Measurements from ENCODE around the gene SIPA1L3. TPM values are rescaled to one million over a fixed set of nuclear protein-coding genes. Genes with fewer than 3 reads are reported as not detected.
A peak's percentile ranks its signal among the peaks of the same experiment; 100 is the strongest.

Gene SIPA1L3
- total RNA-seq, 1 donor from 2014 or later = 8.8 TPM

GRCh38 chr19:38035515-38036495, 128.8 kb downstream of the SIPA1L3 start:
- no peak for TF ChIP-seq CTCF (IDR thresholded peaks at IDR 0.05; ENCODE audit: borderline replicate concordance)
- intact Hi-C loops (cut with micrococcal nuclease) = no loop called here
- Histone ChIP-seq H3K4me3 (no peak overlapping the region), H3K27ac (replicated peaks) (no peak overlapping the region), H3K4me1 (peaks cover 24% of the 10 kb centered on the region), H3K9me3 (replicated peaks) (no peaks in the 10 kb centered on the region), H3K36me3 (peaks cover 2% of the 10 kb centered on the region), H3K27me3 (ENCODE audit: low read depth) (no peaks in the 10 kb centered on the region)
- no peak for DNase-seq

DNA sequence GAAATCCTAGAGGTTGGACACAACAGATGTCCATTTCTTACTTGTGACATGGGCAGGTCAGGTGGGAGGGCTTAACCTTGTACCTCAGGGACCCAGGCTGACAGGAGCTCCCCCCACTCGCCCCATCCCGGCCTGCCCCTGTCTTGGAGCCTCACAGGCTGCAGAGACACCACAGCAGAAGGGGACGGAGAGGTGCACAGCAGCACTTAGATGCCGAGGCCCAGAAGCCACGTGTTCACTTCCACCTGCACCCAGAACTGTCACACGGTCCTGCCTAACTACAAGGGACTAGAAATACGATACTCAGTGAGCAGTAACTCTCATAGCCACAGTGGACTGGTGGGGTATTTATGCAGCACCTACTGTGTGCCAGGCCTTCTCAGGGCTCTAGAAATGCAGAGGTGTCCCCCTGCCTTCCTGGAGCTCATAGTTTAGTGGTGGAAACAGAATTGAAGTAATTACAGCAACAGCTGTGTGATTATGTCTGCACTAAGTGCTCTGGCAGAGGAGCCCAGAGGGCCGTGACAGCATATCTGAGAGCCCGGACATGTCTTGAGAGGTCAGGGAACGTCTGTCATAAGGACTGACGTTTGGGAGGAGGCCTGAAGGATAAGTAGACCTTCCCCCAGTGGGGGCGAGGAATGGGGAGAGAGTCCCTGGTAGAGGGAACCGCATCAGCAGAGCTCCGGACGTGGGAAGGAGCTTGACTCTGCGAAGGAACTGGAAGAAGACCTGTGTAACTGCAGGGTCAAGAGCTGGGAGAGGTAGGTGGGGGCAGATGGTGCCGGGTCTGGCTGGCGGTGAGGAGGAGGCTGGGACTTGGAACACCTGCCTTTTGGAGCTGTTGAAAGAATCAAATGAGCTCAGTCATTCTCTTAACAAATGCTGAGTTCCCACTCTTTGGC, 130.0 kb downstream of the SIPA1L3 start:
- no peak for DNase-seq
- H3K4me3 ChIP-seq = no peak overlapping the region
- H3K9me3 ChIP-seq (replicated peaks) = peaks cover under 1% of the 10 kb centered on the region
- no peaks in the 10 kb centered on the region for H3K27me3 ChIP-seq (ENCODE audit: low read depth)
- H3K36me3 ChIP-seq = no peaks in the 10 kb centered on the region
- TF ChIP-seq CTCF (IDR thresholded peaks at IDR 0.05; ENCODE audit: borderline replicate concordance) = no peak
- peaks cover 24% of the 10 kb centered on the region for H3K4me1 ChIP-seq
- peak overlapping the region; percentile 12 for H3K27ac ChIP-seq (replicated peaks)
- intact Hi-C loops (cut with micrococcal nuclease) = no loop called here

DNA sequence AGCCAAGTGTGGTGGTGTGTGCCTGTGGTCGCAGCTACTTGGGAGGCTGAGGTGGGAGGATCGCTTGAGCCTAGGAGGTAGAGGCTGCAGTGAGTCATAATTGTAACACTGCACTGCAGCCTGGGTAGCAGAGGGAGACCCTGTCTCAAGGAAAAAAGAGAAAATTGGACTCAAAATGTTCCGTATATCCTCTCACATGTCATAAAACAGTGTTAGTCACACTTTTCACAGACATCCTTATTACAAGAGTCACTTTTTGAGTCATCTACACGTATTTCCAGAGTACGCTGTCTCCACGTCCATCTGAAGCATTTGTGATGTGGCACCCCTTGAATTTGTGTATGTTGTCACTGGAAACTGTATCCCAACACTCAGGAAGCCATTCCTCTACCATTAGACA, 133.0 kb downstream of the SIPA1L3 start:
- TF ChIP-seq CTCF (IDR thresholded peaks at IDR 0.05; ENCODE audit: borderline replicate concordance) = no peak
- intact Hi-C loops (cut with micrococcal nuclease) = no loop called here
- Histone ChIP-seq H3K27me3 (ENCODE audit: low read depth) (no peaks in the 10 kb centered on the region), H3K4me1 (peaks cover 24% of the 10 kb centered on the region), H3K9me3 (replicated peaks) (peaks cover 4% of the 10 kb centered on the region), H3K36me3 (no peaks in the 10 kb centered on the region), H3K27ac (replicated peaks) (no peak overlapping the region), H3K4me3 (no peak overlapping the region)
- DNase-seq = no peak

DNA sequence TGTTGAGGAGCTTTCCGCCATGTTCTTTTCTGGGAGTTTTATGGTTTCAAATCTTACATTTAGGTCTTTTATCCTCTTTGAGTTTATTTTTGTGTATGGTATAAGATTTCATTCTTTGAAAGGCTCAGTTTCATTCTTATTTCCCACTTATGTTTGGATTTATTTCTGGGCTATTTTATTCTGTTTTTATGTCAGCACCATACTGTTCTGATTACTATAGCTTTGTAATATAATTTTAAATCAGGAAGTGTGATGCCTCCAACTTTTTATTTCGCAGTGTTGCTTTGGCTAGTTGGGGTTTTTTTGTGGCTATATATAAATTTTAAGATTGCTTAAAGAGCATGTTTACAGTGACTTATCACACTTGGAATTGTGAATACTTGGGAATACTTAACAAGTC, 135.1 kb downstream of the SIPA1L3 start:
- no peak for DNase-seq
- Histone ChIP-seq H3K27me3 (ENCODE audit: low read depth) (no peaks in the 10 kb centered on the region), H3K36me3 (no peaks in the 10 kb centered on the region), H3K4me1 (peaks cover 9% of the 10 kb centered on the region), H3K4me3 (no peak overlapping the region), H3K9me3 (replicated peaks) (peaks cover 4% of the 10 kb centered on the region), H3K27ac (replicated peaks) (no peak overlapping the region)
- no peak for TF ChIP-seq CTCF (IDR thresholded peaks at IDR 0.05; ENCODE audit: borderline replicate concordance)
- intact Hi-C loops (cut with micrococcal nuclease) = no loop called here

DNA sequence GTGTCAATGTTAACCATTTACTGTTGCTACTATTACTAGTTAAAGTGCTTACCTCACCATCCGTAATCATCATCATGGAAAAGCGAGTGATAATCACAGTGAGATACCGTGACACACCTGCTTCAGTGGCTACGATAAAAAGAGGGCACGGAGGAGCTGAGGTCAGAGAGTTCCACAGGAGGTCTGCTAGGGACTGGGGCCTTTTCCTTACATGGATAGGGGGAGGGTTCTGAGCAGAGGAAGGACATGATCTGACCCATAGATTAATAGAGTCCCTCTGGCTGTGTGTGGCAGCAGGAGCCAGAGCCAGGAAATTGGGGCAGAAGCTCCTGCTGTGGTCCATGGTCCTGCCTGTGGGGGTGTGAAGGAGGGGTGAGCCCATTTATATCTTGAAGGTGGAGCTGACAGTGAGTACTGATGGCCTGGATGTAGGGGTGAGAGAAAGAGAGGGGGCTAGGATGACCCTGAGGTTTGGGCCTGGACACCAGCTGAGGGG, 136.7 kb downstream of the SIPA1L3 start:
- no peaks in the 10 kb centered on the region for H3K4me1 ChIP-seq
- H3K27ac ChIP-seq (replicated peaks) = no peak overlapping the region
- H3K36me3 ChIP-seq = no peaks in the 10 kb centered on the region
- no peak for TF ChIP-seq CTCF (IDR thresholded peaks at IDR 0.05; ENCODE audit: borderline replicate concordance)
- peaks cover 4% of the 10 kb centered on the region for H3K9me3 ChIP-seq (replicated peaks)
- no peak for DNase-seq
- intact Hi-C loops (cut with micrococcal nuclease) = no loop called here
- no peak overlapping the region for H3K4me3 ChIP-seq
- no peaks in the 10 kb centered on the region for H3K27me3 ChIP-seq (ENCODE audit: low read depth)
